Esophagus squamous epithelium (tissue), 5 donors: ENCODE results near the gene CPED1. TPM values are rescaled to one million over a fixed set of nuclear protein-coding genes. Genes with fewer than 3 reads are reported as not detected.
"Not testable (repeated sequence)": the region's sequence is repeated elsewhere in the genome, so short reads cannot be mapped to it uniquely, and the experiment has no call there.

ENCODE experiments used
- DNase-seq: peaks from one replicate; lab custom pipeline; 2025; lab: John Stamatoyannopoulos, UW
- H3K27ac ChIP-seq, 4 donors: fragments of 200-600 bp; sonication (generic); one replicate each; pipeline ENCODE4 v1.5.1; 2016 to 2019; ENCODE audit warnings: mild to moderate bottlenecking in 1 of 4
- H3K27me3 ChIP-seq, 4 donors: fragments of 200-600 bp; sonication (generic); 1 replicate in 3 of 4; 2 replicates in 1 of 4; pipeline versions ENCODE4 v1.5.1 to v1.6.0; 2017 to 2021; ENCODE audit warnings: antibody characterized with exemption in 1 of 4
- H3K36me3 ChIP-seq, 3 donors: fragments of 200-600 bp; sonication (generic); one replicate each; pipeline ENCODE4 v1.5.1; 2016 to 2019
- H3K4me1 ChIP-seq, 3 donors: fragments of 200-600 bp; sonication (generic); one replicate each; pipeline ENCODE4 v1.5.1; 2017 to 2019
- H3K4me3 ChIP-seq, 4 donors: fragments of 200-600 bp; sonication (generic); 1 replicate in 3 of 4; 2 replicates in 1 of 4; pipeline ENCODE4 v1.5.1; 2016 to 2019; ENCODE audit warnings: mild to moderate bottlenecking in 2 of 4, moderate library complexity in 1 of 4
- H3K9me3 ChIP-seq, 3 donors: fragments of 200-600 bp; sonication (generic); one replicate each; pipeline ENCODE4 v1.5.1; 2016 to 2019
- CTCF ChIP-seq, 6 experiments: fragments of 450-650 bp in 4 of 6; fragments of 200-600 bp in 2 of 6; sonication (generic) in 2 of 6; IDR thresholded peaks; one replicate each; pipeline ENCODE4 v1.5.1; 2016 to 2019; ENCODE audit warnings: antibody characterized with exemption in 6 of 6, mild to moderate bottlenecking in 4 of 6, moderate library complexity in 4 of 6
- POLR2A ChIP-seq, 4 donors: fragments of 450-650 bp; IDR thresholded peaks; one replicate each; pipeline ENCODE4 v1.6.1; 2017; ENCODE audit warnings: antibody characterized with exemption in 4 of 4, mild to moderate bottlenecking in 4 of 4, moderate library complexity in 3 of 4
- WGBS, 2 donors: methylation state at CpG; one replicate each; pipeline ENCODE4 v1.1.5; 2018; 5-methylcytosine and 5-hydroxymethylcytosine counted together
- intact Hi-C: fragments of 100-400 bp; cut with DNase I; formaldehyde crosslinking; loops from one replicate; pipeline ENCODE4 v1.15.0; 2022
- total RNA-seq, 4 donors: library from RNA; depleted of rRNA; stranded (reverse); fragments of >200 nt; gene quantifications; one replicate each; pipeline ENCODE4 v1.1.0, GENCODE V29; 2016
- donor health status: DM: yes; HTN: yes; CAD: no.

CPED1 gene
- total RNA-seq, 4 donors from 2014 or later: 0.61 to 6.3 (median 2.3) TPM

- WGBS, 2 donors: 28 to 40% methylated on average over 3 to 4 of the region's 4 CpGs
- Histone ChIP-seq H3K36me3 (no peaks in the 10 kb centered on the region), H3K4me1 (peaks cover 0 to 20% (median 0%) of the 10 kb centered on the region in 3 donors), H3K9me3 (no peaks in the 10 kb centered on the region), H3K27ac (peak overlapping the region in 1 of 4 donors; percentile 54), H3K4me3 (no peak overlapping the region), H3K27me3 (no peaks in the 10 kb centered on the region)
- DNase-seq: no peak
- TF ChIP-seq CTCF (IDR thresholded peaks at IDR 0.05) (no peak), POLR2A (IDR thresholded peaks at IDR 0.05) (no peak)
- intact Hi-C loops: no loop called here
Observed at GRCh38 chr7:121307021-121307574, 318.6 kb downstream of the CPED1 start.

GRCh38 chr7:121313220-121313792, 324.8 kb downstream of the CPED1 start:
- no peaks in the 10 kb centered on the region for H3K36me3 ChIP-seq
- H3K27me3 ChIP-seq: no peaks in the 10 kb centered on the region
- DNase-seq: no peak
- WGBS, 2 donors: 21 to 47% methylated on average over 3 of the region's 3 CpGs
- no peak for TF ChIP-seq CTCF (IDR thresholded peaks at IDR 0.05)
- TF ChIP-seq POLR2A (IDR thresholded peaks at IDR 0.05): no peak
- H3K27ac ChIP-seq: peak overlapping the region; percentile 7 to 54 (median 28)
- H3K4me1 ChIP-seq: peaks cover 0 to 19% (median 9%) of the 10 kb centered on the region in 3 donors
- H3K4me3 ChIP-seq: no peak overlapping the region
- intact Hi-C loops: no loop called here
- no peaks in the 10 kb centered on the region for H3K9me3 ChIP-seq

- Histone ChIP-seq H3K36me3 (no peaks in the 10 kb centered on the region), H3K9me3 (no peaks in the 10 kb centered on the region), H3K27me3 (no peaks in the 10 kb centered on the region), H3K4me3 (no peak overlapping the region), H3K27ac (peak overlapping the region; percentile 7 to 54 (median 28)), H3K4me1 (peaks cover 0 to 19% (median 9%) of the 10 kb centered on the region in 3 donors)
- TF ChIP-seq POLR2A (IDR thresholded peaks at IDR 0.05) (no peak), CTCF (IDR thresholded peaks at IDR 0.05) (no peak)
- WGBS, 2 donors: 31 to 38% methylated on average over 7 to 9 of the region's 9 CpGs
- intact Hi-C loops: no loop called here
- DNase-seq: no peak
Observed at GRCh38 chr7:121313793-121314676, 325.5 kb downstream of the CPED1 start.

- WGBS, 2 donors: 89 to 100% methylated on average over 3 of the region's 3 CpGs
- DNase-seq, H3K4me3 ChIP-seq, H3K36me3 ChIP-seq, intact Hi-C loops, H3K27ac ChIP-seq, H3K9me3 ChIP-seq, H3K27me3 ChIP-seq: not testable (repeated sequence)
- H3K4me1 ChIP-seq: peaks cover 0 to 19% (median 9%) of the 10 kb centered on the region in 3 donors
Observed at GRCh38 chr7:121315170-121315569, 326.7 kb downstream of the CPED1 start.

- intact Hi-C loops: no loop called here
- Histone ChIP-seq H3K4me3 (no peak overlapping the region), H3K27ac (no peak overlapping the region), H3K27me3 (peaks cover 0 to 3% (median 0%) of the 10 kb centered on the region in 4 donors), H3K9me3 (no peaks in the 10 kb centered on the region), H3K36me3 (no peaks in the 10 kb centered on the region), H3K4me1 (no peaks in the 10 kb centered on the region)
- TF ChIP-seq CTCF (IDR thresholded peaks at IDR 0.05) (no peak), POLR2A (IDR thresholded peaks at IDR 0.05) (no peak)
- DNase-seq: no peak
- 67 to 77% methylated on average over 3 of the region's 3 CpGs for WGBS, 2 donors
Observed at GRCh38 chr7:121322460-121322859, 333.9 kb downstream of the CPED1 start.
